Cortex of kidney (tissue), 1 donor: ENCODE results near the gene MTURN.

ENCODE experiments used
- DNase-seq: peaks from one replicate; lab custom pipeline; 2025; lab: John Stamatoyannopoulos, UW

Gene MTURN

GRCh38 chr7:30207376-30207775 lies 72.6 kb downstream of the MTURN start:
- no peak for DNase-seq

- DNase-seq, result no peak
These were observed 75.2 kb downstream of the MTURN start for GRCh38 chr7:30209951-30210350.
